SIG-M5 treated with dmso at 0.1 percent for 504 hours (cell line): ENCODE results near the gene ZXDC.

Source experiments
- DNase-seq: peaks from one replicate; lab custom pipeline; 2025; ENCODE audit not compliant: unreplicated experiment; lab: John Stamatoyannopoulos, UW

ZXDC gene

DNA sequence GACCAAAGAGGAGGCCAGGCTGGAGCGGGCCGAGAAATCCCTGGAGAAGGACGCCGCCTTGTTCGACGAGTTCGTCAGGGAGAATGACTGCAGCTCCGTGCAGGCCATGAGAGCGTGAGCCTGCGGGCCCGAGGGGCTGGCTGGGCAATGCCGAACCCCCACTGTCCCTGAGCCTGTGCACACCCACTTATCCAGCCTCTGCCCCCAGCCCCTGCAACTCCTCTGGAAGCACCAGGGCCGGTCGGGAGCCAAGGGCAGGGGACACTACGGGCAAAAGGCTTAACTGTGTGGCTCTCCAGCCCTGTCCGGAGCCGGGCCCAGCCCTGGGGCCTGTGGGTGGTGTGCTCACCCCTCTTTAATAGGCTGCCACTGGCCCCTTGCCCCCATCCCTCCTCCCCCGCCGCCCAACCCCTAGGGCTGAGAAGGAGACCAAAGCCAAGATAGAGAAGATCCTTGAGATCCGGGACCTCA lies 57.0 kb downstream of the ZXDC start:
- no peak for DNase-seq

DNA sequence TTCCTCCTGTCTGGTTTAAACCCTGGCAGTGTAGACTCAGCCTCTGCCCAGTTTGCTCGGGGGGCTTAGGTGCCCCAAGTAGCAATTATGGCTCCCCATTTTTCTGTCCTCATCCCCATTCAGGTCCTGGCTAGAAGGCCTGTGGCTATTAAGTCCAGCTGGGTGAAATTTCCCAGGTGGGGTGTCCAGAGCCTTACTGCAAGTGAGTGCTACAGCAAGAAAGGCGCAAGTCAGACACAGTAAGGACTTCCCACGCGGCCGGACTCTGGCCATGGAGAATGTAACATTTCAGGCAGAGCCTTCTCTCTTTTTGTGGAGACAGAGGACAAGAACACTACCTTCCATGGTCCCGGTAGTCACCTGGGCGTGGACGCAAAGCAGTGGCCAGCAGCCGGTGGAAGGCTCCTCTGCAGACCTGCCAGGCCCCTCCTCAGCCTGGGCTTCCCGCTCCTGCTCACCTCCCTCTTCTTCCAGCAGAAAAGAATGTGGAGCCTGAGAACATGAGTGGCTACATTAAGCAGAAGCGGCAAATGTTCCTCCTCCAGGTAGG lies 57.6 kb downstream of the ZXDC start:
- no peak for DNase-seq

DNA sequence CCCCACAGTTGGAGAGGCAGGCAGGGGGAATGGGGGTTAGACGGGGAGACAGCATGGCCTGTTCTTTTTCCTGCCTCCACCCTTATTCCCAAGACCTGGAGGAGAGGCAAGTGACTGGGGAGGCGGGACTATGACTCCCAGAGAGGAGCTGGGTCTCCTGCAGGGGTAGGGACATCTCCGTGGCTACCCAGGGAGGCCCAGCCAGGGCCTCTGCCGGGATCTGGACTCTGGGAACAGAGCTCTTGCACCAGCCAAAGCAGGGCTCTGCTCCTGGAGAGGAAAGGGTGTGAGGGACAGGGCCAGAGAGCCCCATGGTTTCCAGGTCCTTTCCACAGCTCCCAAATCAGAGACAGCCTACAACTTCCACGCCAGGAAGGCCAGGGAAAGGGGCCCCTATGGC lies 58.2 kb downstream of the ZXDC start:
- no peak for DNase-seq

DNA sequence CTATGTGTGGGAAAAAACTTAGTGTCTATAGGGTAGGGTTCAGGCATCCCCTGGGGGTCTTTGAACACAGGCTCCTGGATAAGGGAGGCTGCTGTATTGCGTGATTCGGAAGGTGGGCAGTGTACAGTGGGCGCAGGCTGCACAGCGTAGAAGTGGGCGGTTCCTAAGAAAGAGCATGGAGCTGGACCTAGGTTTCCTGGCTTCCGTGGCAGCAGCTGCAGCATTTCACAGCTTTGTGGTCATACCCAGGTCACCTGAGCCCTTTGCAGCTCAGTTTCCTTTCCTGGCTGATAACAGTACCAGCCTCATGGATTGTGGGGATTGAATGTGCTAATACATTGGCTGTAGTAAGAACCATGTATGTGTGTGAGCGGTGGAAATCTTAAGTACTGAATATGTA lies 58.7 kb downstream of the ZXDC start:
- DNase-seq: no peak

DNA sequence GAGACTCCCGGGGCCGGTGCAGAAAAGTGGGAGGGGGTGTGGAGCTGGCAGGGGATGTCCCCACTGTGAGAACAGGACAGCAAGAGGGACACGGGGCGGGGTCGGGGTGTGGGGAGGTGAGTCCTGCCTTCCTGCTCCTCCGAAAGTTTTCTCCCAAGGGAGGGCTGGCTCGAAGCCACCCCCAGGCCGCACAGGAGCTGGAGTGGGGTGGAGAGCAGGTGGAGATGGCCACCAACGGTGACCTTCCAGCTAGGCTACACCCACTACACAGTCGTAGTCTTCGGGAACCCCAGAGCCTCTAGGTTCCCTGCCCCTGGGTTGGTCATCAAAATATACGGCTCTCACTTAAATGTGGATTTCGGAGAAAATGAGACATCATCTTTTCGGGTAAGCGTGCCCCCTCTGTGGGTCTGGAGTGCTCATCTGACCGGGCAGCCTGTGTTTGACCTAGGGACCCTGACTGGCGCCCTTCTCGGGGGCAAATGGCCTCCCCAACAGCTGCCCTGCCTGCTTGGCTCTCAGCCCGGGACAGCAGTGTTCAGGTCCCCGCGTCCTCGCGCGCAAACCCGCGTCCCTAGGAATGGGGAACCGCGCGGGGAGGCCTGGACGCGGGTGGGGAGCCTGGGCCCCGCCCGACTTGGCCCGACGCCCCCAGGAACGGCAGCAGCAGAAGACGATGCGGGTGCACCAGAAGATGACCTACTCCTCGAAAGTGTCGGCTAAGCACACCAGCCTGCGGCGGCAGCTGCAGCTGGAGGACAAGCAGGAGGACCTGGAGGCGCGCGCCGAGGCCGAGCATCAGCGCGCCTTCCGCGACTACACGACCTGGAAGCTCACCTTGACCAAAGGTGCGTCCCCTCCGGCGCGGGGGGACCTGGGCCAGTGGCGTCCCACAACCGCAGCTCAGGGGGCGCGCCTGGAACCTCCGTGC lies 59.8 kb downstream of the ZXDC start:
- DNase-seq: no peak

DNA sequence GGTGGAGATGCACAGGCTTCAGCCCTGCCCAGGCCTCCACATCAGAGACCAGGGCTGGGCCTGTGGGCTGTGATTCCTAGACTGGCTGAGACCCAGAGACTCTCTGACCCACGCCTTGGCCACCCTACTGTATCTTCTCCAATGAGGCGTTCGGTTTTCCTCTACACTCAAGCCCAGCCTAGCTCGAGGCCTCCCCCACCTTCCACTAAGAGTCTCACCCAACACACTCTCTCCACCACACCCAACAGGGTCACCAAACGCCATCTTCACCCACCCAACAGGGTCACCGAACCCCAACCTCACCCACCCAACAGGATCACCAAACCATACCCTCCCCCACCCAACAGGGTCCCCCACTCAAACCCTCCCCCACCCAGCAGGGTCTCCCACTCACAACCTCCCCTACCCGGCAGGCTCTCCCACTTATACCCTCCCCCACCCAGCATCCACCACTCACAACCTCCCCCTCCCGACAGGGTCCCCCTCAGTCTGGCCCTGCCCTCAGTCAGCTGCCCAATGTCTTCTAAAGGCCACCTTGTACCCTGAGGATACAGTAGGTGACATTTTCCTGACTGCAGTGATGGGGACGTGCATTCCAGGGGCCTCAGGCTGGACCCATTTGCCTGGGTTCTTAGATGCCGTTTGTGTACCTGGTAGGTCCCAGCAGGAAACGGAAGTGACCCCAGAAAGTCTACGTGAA lies 60.6 kb downstream of the ZXDC start:
- DNase-seq: no peak

DNA sequence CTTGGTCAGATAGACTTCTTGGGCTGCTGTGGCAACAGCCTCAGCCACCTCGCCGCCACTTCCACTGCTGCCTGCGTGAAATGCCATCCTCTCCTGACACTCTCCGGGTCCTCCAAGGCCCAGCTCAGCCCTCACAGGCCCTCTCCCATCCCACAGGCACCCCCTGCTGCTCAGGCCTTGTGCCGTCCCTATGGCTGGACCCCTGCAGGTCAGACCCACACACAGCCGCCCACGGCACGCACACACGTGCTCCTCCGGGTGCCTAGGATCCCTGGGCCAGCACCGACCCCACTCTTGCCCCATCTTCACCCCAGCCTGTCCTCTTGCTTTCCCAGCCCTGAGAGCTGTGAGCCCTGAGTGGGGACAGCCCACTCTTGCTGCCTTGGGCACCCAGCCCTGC lies 61.3 kb downstream of the ZXDC start:
- no peak for DNase-seq

DNA sequence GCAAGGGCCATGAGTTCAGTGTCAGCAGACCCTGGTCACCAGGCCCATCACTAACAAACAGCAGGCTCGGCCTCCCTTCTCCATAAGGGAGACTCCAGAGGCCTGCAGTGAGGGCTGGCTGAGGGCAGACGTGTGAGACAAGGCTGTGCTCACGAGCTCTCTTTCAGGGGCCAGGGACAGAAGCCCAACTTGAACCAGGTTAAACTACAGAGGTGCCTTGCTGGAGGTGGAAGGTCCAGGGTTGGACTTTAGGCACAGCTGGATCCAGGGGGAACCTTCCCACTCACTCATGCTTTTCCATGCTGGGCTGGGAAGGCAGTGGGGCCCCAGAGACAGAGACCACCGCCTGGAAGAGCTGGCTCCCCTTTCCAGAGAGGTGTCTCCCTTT lies 62.0 kb downstream of the ZXDC start:
- DNase-seq: no peak

DNA sequence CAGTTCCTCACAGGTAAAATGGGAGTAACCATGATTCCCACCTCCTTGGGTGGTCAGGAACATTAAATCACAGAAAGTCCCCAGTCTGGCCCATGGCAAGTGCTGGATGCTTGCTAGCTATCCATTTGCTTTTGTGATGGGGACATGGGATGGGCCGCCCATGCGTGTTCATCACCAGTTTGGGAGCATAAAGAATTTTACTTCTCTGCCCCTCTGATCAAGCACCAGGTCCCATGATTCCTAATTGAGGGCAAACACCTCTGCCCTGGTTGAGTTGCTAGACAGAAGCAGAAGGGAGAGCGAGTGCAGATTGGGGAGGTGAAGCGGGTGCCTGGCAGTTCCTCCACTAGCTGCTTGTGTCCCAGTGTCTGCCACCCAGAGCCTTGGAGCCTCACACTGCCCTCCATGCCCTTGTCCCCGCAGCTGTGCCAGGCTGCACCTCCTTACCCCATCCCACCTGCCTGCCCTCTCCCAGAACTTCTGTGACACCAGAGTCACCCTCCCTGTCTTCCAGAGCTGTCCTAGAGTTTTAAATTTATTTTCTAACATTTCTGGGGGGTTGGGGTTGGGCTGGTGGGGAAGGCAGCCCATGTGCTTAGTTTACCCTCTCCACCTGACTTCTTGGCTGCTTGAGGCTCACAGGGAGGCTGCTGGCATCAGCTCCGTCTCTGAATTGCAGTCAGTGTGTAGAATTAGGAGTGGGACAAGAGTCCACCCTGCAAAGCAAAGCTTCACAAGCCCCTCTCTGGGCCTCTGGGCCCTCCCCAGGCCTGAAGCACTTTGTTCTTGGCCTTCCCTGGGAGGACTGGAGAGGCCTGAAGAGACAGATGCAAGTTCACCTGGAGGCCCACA lies 62.6 kb downstream of the ZXDC start:
- no peak for DNase-seq

DNA sequence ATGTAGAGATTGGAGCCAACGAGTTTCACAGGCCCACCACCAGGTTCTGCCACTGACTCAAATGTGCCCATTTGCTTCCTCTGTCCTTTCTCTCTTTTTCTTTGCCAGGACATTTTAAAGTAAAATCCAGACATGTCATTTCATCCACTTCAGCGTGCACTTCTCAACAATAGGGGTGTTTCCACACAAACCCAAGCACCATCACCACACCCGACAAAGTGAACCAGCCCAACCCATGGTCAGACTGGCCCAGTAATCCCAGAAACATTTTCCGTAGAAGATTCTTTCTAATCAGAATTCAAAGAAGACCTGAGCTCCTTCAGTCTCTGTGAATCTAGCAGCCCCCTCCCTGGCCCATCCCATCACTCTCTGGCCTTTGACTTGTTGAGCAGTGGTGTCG lies 67.6 kb downstream of the ZXDC start:
- no peak for DNase-seq

DNA sequence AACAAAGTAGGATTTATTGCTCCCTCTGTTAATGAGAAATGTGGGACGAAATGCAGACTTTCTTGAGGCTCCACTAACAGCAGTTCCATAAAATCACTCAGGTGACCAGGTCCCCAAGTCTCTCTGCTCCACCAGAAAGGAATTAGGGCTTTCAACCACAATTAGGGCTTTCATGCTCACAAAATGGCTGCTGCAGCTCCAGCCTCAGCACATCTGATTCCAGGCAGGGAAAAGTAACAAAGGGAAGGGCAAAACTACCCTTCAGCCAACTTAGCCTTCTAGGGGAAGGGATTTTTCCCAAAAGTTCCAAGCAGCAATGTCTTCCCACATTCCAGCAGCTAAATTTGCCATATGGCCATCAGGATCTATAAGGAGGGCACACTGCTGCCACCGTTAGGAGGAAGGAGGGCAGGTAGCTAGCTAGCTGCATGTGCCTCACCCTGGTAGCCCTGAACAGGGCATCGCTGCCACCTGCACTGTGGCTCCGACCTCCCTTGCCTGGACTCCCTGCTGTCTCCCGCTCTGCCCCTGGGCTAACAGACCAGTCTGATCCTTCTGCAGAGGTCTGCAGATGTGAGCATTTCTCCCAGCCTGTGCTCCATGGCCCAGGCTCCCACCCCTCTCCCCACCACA lies 68.2 kb downstream of the ZXDC start:
- DNase-seq: no peak

DNA sequence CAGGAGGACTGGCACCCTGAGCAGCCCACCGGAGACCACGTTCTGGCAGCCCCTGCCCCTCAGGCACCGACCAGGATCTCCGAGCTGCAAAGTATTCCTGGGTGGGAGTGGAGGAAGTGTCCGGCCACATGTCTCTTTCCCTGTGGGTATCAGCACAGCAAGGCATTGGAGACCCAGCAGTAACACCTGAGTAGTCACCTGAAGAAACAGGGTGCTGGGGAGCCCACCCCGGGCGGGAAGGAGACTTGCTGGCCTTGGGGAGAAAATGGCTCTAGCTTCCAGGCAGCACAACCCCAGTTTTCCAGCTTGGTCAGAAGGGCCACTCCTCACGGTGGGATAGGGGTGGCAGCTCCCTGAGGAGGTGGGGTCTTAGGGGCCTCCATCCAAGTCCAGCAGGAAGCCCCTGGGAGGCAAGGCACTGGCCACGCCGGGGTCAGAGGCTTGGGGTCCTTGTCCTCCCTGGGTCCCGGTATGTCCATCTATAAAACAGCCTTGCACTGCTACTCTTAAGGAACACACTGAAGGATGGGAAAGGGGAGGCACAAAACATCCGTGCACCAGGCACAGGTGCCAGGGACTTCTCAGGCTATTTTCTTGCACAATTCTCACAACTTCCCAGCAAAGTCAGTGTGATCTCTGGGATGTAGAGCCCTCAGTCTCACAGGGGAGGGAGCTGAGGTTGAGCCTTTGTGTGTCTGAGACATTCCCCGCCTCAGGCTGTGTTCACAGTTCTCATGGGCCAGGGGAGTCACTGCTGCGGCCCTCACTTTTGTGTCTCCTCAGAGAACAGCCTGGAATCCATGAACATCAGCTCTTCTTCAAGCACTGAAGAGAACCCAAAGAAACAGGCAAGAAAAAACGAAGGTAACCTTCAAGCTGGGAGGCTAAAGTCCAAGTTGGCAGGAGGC lies 69.0 kb downstream of the ZXDC start:
- no peak for DNase-seq

DNA sequence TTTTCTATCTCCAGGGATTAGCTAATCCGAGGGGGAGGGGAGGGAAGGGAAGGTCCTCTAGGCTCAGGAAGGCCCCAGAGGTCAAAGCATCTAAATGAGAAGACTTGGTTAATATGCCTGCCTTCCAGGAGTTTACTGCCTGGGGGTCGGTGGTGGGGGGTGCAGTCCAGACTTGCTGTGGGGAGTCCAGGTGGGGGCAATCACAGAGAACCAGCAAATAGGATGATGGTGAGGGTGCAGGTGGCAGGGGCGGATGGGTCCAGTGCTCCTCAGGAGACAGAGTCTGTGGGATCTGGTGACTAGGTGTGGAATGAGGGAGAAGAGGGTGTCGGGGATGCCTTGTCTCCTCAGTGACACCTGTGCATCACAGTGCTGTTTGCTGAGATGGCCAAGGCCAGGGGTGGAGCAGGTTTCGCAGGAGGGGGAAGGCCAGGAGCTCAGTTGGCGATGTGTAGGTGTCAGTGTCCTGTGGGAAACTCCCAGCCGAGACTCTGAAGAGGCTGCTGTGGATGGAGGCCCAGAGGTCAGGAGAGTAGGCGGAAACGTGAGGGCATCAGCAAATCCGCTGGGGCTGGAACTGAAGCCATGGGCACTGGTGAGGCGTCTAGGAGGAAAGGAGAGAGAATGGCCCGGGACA lies 72.9 kb downstream of the ZXDC start:
- DNase-seq: no peak

DNA sequence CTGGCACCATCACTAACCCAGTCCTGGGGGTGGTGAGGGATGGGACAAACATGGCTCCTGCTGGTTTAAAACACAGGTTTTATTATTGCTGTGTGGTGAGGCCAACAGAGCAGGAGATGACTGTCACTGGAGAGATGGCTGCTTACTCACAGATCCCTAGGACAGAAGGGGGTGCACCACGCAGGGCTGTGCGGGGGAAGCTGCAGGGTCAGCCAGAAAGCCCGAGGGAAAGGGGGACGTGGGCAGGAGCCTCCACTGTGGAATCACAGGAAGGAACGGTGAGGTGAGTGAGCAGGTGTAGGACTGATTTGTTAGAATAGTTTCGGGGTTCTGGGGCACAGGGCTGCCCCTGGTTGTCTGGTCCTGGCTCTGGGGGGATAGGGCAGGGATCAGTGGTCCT lies 73.5 kb downstream of the ZXDC start:
- DNase-seq: no peak

DNA sequence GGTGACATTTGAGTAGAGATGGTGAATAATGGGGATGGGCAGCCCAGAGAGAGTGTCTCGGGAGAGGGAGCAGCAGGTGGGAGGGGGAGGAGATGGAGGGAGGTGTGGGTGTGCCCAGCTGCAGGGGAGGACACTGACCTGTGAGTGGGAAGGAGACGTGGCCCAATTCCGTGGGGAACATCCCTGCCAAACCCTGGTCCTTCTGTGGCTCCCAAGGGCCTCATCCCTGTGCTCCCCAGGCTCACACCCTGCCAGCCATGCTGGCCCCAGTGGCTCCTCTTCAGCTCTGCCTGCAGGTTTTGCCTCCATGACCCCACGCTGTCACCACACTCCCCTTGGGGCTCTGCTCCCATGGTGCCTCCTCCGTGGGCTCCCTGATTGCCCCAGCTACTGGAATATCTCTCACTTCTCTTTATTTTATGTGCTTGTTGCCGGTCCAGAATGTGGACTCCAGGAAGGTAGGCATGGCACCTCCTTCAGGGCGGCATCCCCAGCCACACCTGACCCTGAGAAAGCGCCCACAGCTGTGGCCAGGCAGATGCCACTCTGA lies 74.0 kb downstream of the ZXDC start:
- DNase-seq: no peak

DNA sequence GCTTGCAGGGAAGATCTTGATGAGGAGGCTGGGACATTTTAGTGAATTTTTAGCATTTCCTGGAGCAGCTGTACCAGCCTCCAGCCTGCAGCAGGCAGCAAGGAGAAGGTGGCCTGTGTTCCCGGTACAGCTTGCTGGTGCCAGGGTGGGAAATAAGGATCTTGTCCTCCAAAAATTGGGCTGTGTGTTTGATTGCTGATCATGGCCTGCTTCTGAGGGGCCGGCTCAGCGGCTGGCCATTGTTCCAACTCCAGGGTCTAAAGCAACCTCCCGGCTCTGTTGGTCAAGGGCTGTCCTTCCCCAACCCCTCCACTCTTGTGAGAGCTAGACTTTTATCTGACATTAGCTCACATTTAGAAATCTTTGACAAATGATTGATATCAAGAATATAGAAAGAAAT lies 75.9 kb downstream of the ZXDC start:
- no peak for DNase-seq

DNA sequence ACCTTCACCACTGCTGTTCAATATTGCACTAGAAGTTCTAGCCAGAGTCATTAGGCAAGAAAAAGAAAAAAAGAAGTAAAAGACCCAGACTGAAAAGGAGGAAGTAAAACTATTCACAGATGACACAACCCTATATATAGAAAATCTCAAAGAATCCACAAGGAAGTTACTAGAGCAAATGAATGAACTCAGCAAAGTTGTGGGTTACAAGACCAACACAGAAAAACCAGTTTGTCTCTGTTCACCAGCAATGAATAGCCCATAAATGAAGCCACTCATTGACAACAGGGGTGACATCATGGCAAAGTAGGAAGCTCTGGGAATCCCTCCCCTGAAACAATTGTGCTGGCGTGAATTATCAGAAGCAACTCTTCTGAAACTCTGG lies 76.3 kb downstream of the ZXDC start:
- peak; percentile 98 for DNase-seq

DNA sequence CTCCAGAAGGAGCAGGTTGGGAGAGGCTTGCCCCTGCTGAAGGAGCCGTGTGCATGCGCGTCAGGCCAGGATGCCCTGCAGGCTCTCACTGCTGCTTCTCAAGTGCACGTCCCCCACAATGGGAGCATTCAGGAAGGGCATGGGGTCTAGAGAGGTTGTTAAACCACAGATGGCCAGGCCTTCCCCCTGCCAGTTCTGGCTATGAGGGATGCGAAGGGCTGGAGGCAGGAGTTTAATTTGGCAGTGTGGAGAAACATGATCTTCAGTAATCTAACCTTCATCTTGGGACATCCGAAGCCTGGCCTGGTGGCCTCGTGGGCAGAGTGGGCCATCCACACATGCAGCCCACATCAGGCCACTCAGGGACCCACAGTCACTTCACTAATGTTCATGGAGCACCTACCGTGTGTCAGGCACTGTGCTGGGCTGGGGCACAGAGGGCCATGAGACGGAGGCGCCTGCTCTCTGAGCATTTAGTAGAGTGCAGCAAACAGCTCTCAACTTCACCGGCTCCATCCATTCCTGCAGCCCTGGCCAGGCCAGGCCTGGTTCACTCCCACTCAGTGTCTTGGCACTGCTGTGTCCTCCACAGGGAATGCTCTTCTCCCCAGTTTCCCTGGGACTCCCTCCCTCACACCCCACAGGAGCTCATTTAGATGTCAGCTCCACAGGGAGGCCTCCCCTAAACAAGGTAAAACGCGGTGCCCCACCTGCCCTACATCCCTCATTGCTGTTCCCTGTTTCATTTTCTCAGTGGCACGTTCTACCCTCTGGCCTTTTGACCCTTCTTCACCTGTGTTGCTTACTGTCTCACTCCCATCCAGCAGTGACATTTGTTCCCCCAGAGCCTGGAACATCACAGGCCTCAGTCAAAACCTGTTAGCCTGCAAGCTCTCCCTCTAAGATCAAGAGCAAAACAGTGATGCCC lies 77.0 kb downstream of the ZXDC start:
- no peak for DNase-seq
